A673 (cell line): ENCODE data around the gene YTHDC2. TPM values are rescaled to one million over a fixed set of nuclear protein-coding genes. Genes with fewer than 3 reads are reported as not detected.

Source experiments
- BruUV-seq: library from RNA; stranded (reverse); fragments of 400-500 nt; replicated peaks from 2 replicates; lab custom pipeline; 2021; lab: Mats Ljungman, UMichigan
- CTCF ChIA-PET: fragments of 300-600 bp; sonication (Branson Sonifier 250); formaldehyde crosslinking; loops from one replicate; lab custom pipeline; 2022; ENCODE audit warnings: antibody characterized with exemption; lab: Charles Lee
- POLR2A ChIA-PET: fragments of 300-600 bp; sonication (Branson Sonifier 250); formaldehyde crosslinking; loops from one replicate; lab custom pipeline; 2022; ENCODE audit warnings: antibody characterized with exemption; ENCODE audit not compliant: low non-redundant PET; lab: Charles Lee
- DNase-seq: peaks from one replicate; pipeline ENCODE4 v3.0.0-alpha.2; 2015; ENCODE audit warnings: low spot score
- H3K27ac ChIP-seq: fragments of 200-600 bp; sonication (generic); 2 replicates; pipeline ENCODE4 v1.5.1; 2016; ENCODE audit warnings: mixed run types, low read depth, mild to moderate bottlenecking, mixed read lengths, antibody characterized with exemption, low read length; ENCODE audit not compliant: poor library complexity, severe bottlenecking
- H3K27me3 ChIP-seq: fragments of 200-600 bp; sonication (generic); replicated peaks from 2 replicates; pipeline ENCODE4 v1.6.1; 2017; ENCODE audit warnings: mixed run types, low read depth, mild to moderate bottlenecking, mixed read lengths, antibody characterized with exemption, low read length; ENCODE audit not compliant: insufficient read depth, poor library complexity
- H3K36me3 ChIP-seq: fragments of 200-600 bp; sonication (generic); 2 replicates; pipeline ENCODE4 v1.6.1; 2016; ENCODE audit warnings: mixed run types, mild to moderate bottlenecking, mixed read lengths, antibody characterized with exemption, low read length; ENCODE audit not compliant: insufficient read depth, poor library complexity, severe bottlenecking
- H3K4me1 ChIP-seq: fragments of 200-600 bp; sonication (generic); 2 replicates; pipeline ENCODE4 v1.6.1; 2017; ENCODE audit warnings: mixed run types, mild to moderate bottlenecking, mixed read lengths, antibody characterized with exemption, low read length; ENCODE audit not compliant: insufficient read depth, poor library complexity, severe bottlenecking
- H3K4me3 ChIP-seq: fragments of 200-600 bp; sonication (generic); 2 replicates; pipeline ENCODE4 v1.5.1; 2016; ENCODE audit warnings: low read depth, mixed run types, mild to moderate bottlenecking, mixed read lengths, low read length; ENCODE audit not compliant: poor library complexity, severe bottlenecking
- H3K9me3 ChIP-seq: fragments of 200-600 bp; sonication (generic); 2 replicates; pipeline ENCODE4 v1.6.1; 2016; ENCODE audit warnings: mixed run types, low read depth, mild to moderate bottlenecking, mixed read lengths, antibody characterized with exemption, low read length; ENCODE audit not compliant: poor library complexity, severe bottlenecking
- CTCF ChIP-seq: fragments of 300-800, 200-600 bp; sonication (generic); conservative IDR thresholded peaks from 2 replicates; pipeline ENCODE4 v1.5.1; 2017; ENCODE audit warnings: low read depth, mild to moderate bottlenecking, antibody characterized with exemption, low read length, moderate library complexity, mixed read lengths
- EZH2 ChIP-seq: fragments of 200-600 bp; sonication (generic); IDR thresholded peaks from 2 replicates; pipeline ENCODE4 v1.6.1; 2017; ENCODE audit warnings: borderline replicate concordance, low read depth, mild to moderate bottlenecking, mixed read lengths, antibody characterized with exemption, low read length; ENCODE audit not compliant: poor library complexity, severe bottlenecking
- intact Hi-C: fragments of 100-400 bp; cut with micrococcal nuclease; formaldehyde crosslinking; loops from one replicate; pipeline ENCODE4 v1.10.0; 2022; ENCODE audit not compliant: unreplicated experiment
- total RNA-seq: library from RNA; stranded (reverse); gene quantifications from 2 replicates; pipeline ENCODE4 v1.2.3, GENCODE V29; 2021

The YTHDC2 gene
- total RNA-seq, 1 experiment from 2014 or later, result 24.3 TPM

- Histone ChIP-seq H3K9me3 (peaks cover 13% of the 10 kb centered on the region), H3K27me3 (peaks cover 36% of the 10 kb centered on the region), H3K4me3 (no peak overlapping the region), H3K36me3 (no peaks in the 10 kb centered on the region), H3K4me1 (peaks cover 5% of the 10 kb centered on the region), H3K27ac (no peak overlapping the region)
- TF ChIP-seq EZH2 (no peak), CTCF (no peak)
- no TSS peak for BruUV-seq
- ChIA-PET POLR2A (no interaction called here), CTCF (no interaction called here)
- intact Hi-C loops, result no loop called here
- DNase-seq, result no peak
Measured at GRCh38 chr5:113491022-113491421, 22.5 kb upstream of the YTHDC2 start.

GRCh38 chr5:113493446-113493845 lies 20.0 kb upstream of the YTHDC2 start:
- TF ChIP-seq CTCF (no peak), EZH2 (no peak)
- Histone ChIP-seq H3K4me1 (peaks cover 4% of the 10 kb centered on the region), H3K27me3 (peaks cover 17% of the 10 kb centered on the region), H3K27ac (no peak overlapping the region), H3K9me3 (peaks cover 13% of the 10 kb centered on the region), H3K36me3 (no peaks in the 10 kb centered on the region), H3K4me3 (no peak overlapping the region)
- no peak for DNase-seq
- ChIA-PET POLR2A (no interaction called here), CTCF (no interaction called here)
- intact Hi-C loops, result no loop called here
- no TSS peak for BruUV-seq

GRCh38 chr5:113495422-113495841 lies 18.1 kb upstream of the YTHDC2 start:
- ChIA-PET CTCF (no interaction called here), POLR2A (no interaction called here)
- H3K4me1 ChIP-seq, result no peaks in the 10 kb centered on the region
- no TSS peak for BruUV-seq
- TF ChIP-seq CTCF, result no peak
- no peak for TF ChIP-seq EZH2
- no peaks in the 10 kb centered on the region for H3K36me3 ChIP-seq
- H3K27ac ChIP-seq, result no peak overlapping the region
- intact Hi-C loops, result no loop called here
- peaks cover 4% of the 10 kb centered on the region for H3K9me3 ChIP-seq
- no peak overlapping the region for H3K4me3 ChIP-seq
- no peak for DNase-seq
- peaks cover 31% of the 10 kb centered on the region for H3K27me3 ChIP-seq
